Calu3 (cell line): Measurements from ENCODE around the gene IFT81. TPM values are rescaled to one million over a fixed set of nuclear protein-coding genes. Genes with fewer than 3 reads are reported as not detected.

Experiments used
- BruUV-seq: library from RNA; stranded (reverse); fragments of 400-500 nt; replicated peaks from 2 replicates; lab custom pipeline; 2021; lab: Mats Ljungman, UMichigan
- CTCF ChIA-PET: fragments of 300-600 bp; sonication (Branson Sonifier 250); formaldehyde crosslinking; loops from one replicate; lab custom pipeline; 2022; ENCODE audit warnings: antibody characterized with exemption; lab: Charles Lee
- DNase-seq: peaks from one replicate; pipeline ENCODE4 v3.0.0; 2022
- H3K27ac Mint-ChIP-seq: one replicate; pipeline ENCODE4 v1.8.0; 2022; ENCODE audit warnings: mixed read lengths; ENCODE audit not compliant: unreplicated experiment
- H3K27me3 Mint-ChIP-seq: one replicate; pipeline ENCODE4 v1.8.0; 2022; ENCODE audit warnings: mixed read lengths; ENCODE audit not compliant: unreplicated experiment
- H3K36me3 Mint-ChIP-seq: one replicate; pipeline ENCODE4 v1.8.0; 2022; ENCODE audit warnings: mild to moderate bottlenecking, moderate library complexity, mixed read lengths; ENCODE audit not compliant: insufficient read depth, unreplicated experiment
- H3K4me1 Mint-ChIP-seq: one replicate; pipeline ENCODE4 v1.8.0; 2022; ENCODE audit warnings: mild to moderate bottlenecking, low read depth, mixed read lengths; ENCODE audit not compliant: unreplicated experiment
- H3K4me3 Mint-ChIP-seq: one replicate; pipeline ENCODE4 v1.8.0; 2022; ENCODE audit warnings: mild to moderate bottlenecking, low read depth, moderate library complexity, mixed read lengths; ENCODE audit not compliant: unreplicated experiment
- H3K9me3 Mint-ChIP-seq: one replicate; pipeline ENCODE4 v1.8.0; 2022; ENCODE audit warnings: low read depth, mixed read lengths; ENCODE audit not compliant: unreplicated experiment
- intact Hi-C: fragments of 100-400 bp; cut with micrococcal nuclease; formaldehyde crosslinking; loops from one replicate; pipeline ENCODE4 v1.10.0; 2022; ENCODE audit not compliant: unreplicated experiment
- total RNA-seq: library from RNA; stranded (reverse); gene quantifications from 2 replicates; pipeline ENCODE4 v1.2.3, GENCODE V29; 2022
- TF ChIP-seq, protein P1 (sequence below): fragments of 200-600 bp; IDR thresholded peaks from one replicate; pipeline ENCODE4 v1.8.0; 2022; ENCODE audit warnings: antibody characterized with exemption; ENCODE audit not compliant: unreplicated experiment

The IFT81 gene
- total RNA-seq, 1 experiment from 2014 or later: 16.4 TPM

DNA sequence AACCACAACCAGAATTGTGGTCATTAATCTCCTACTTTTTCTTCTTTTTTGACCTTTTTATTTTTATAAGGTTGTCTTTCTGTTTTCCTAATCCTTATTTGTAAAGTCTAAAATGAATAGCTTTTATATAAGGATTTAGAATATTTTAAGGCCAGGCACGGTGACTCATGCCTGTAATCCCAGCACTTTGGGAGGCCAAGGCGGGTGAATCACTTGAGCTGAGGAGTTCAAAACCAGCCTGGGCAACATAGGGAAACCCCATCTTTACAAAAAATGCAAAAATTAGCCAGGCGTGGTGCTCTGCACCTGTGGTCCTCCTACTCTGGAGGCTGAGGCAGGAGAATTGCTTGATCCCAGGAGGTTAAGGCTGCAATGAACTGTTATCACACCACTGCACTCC lies 55.1 kb downstream of the IFT81 start:
- DNase-seq: no peak
- CTCF ChIA-PET: interaction anchor here (0.7 kb wide), 1 partner anchor 785 kb away, joined by 3 read pairs; no protein-coding TSS in a partner anchor
- no TSS peak for BruUV-seq
- Mint-ChIP-seq H3K27me3 (no peaks in the 10 kb centered on the region), H3K27ac (no peak overlapping the region), H3K4me3 (no peak overlapping the region), H3K9me3 (no peaks in the 10 kb centered on the region), H3K36me3 (no peaks in the 10 kb centered on the region), H3K4me1 (no peaks in the 10 kb centered on the region)
- intact Hi-C loops: no loop called here
- TF ChIP-seq, protein P1, sequence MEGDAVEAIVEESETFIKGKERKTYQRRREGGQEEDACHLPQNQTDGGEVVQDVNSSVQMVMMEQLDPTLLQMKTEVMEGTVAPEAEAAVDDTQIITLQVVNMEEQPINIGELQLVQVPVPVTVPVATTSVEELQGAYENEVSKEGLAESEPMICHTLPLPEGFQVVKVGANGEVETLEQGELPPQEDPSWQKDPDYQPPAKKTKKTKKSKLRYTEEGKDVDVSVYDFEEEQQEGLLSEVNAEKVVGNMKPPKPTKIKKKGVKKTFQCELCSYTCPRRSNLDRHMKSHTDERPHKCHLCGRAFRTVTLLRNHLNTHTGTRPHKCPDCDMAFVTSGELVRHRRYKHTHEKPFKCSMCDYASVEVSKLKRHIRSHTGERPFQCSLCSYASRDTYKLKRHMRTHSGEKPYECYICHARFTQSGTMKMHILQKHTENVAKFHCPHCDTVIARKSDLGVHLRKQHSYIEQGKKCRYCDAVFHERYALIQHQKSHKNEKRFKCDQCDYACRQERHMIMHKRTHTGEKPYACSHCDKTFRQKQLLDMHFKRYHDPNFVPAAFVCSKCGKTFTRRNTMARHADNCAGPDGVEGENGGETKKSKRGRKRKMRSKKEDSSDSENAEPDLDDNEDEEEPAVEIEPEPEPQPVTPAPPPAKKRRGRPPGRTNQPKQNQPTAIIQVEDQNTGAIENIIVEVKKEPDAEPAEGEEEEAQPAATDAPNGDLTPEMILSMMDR: no peak

DNA sequence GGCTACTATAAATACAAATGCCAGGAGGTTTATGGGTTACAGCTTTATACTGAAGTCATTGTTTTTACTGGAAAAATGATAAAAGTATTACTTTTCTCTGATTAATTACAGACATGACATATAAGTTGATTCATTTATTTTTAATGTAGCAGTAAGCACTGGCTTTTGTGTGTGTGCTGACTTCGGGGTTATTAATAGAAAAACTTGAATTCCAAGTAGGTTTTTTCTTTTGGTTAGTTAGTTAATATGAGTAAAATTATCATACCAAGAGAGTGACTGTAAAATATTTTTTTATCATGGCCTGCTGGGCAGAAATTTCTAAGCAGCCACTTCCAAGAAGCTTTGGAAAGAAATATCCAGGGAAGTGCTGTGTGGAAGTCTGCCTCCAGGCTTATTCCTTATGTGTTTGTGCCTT lies 56.4 kb downstream of the IFT81 start:
- H3K4me3 Mint-ChIP-seq: no peak overlapping the region
- H3K27ac Mint-ChIP-seq: no peak overlapping the region
- BruUV-seq: no TSS peak
- H3K27me3 Mint-ChIP-seq: no peaks in the 10 kb centered on the region
- no peak for DNase-seq
- TF ChIP-seq, protein P1: no peak
- CTCF ChIA-PET: no interaction called here
- H3K36me3 Mint-ChIP-seq: no peaks in the 10 kb centered on the region
- H3K9me3 Mint-ChIP-seq: no peaks in the 10 kb centered on the region
- intact Hi-C loops: no loop called here
- H3K4me1 Mint-ChIP-seq: no peaks in the 10 kb centered on the region

DNA sequence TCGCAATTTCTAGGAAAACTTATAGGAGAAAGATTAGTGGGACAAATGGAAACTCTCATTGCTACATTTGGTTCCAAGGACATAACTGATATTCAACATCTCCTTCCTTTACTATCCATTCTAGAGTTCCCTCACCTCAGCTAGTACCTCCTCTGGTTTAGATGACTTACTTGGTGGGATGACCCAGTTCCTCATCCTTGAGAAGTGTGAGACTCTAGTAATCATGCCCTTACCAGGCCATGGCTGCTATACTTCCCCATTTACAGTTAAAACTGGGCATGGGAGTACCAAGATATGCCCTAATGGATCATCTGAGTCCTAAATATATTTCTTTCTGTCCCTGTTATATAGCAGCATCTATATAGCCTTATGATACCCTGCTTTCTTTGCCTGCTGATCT lies 58.1 kb downstream of the IFT81 start:
- Mint-ChIP-seq H3K27me3 (no peaks in the 10 kb centered on the region), H3K4me3 (no peak overlapping the region), H3K9me3 (peaks cover 7% of the 10 kb centered on the region), H3K4me1 (no peaks in the 10 kb centered on the region), H3K36me3 (no peaks in the 10 kb centered on the region), H3K27ac (no peak overlapping the region)
- BruUV-seq: no TSS peak
- intact Hi-C loops: no loop called here
- TF ChIP-seq, protein P1: no peak
- CTCF ChIA-PET: interaction anchor here (0.6 kb wide), 1 partner anchor 288 kb away, joined by 3 read pairs; no protein-coding TSS in a partner anchor
- no peak for DNase-seq

DNA sequence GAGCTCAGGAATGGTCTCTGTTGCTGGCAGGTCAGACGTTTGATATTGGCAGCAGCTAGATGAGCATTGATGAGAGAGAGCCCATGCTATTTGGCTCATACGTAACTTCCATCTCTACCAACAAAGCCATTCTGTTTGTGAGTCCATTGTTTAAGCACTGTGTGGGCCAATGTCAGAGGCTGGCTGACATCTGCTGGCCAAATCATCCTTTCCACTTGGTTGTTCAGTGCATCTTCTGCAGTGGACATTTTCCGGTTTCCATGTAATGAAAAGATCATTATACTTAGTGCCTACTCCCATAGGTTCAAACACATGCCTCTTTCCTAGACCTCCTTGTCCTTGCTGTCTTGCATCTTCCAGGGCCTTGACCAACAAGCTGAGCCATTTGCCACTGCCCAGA lies 59.2 kb downstream of the IFT81 start:
- no TSS peak for BruUV-seq
- Mint-ChIP-seq H3K36me3 (no peaks in the 10 kb centered on the region), H3K27me3 (no peaks in the 10 kb centered on the region), H3K27ac (no peak overlapping the region), H3K4me1 (no peaks in the 10 kb centered on the region), H3K9me3 (peaks cover 7% of the 10 kb centered on the region), H3K4me3 (no peak overlapping the region)
- intact Hi-C loops: no loop called here
- TF ChIP-seq, protein P1: no peak
- DNase-seq: no peak
- CTCF ChIA-PET: interaction anchor here (0.5 kb wide), 1 partner anchor 148 kb away, joined by 3 read pairs; no protein-coding TSS in a partner anchor
